ENCODE results near the gene CRACR2A.

The CRACR2A gene

DNA sequence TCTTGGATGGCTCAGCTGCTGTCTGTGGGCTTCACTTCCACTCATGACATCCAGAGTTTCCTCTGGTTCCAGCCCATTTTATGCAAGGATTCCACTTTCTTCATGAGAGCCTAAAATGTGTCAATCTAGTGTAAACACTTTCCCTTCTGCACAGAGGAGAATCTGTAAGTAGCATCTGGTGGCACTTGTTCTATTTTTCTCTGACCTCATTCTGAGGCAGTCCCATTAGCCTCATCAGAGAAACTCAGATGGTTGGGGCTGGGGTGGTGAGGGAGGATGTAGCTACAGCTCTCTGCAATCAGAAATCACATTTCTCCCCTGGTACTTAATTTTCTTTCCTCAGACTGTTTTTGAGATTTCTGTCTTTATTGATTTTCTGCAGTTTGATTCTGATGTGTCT lies 180.3 kb downstream of the CRACR2A start:
- H3K9me3 ChIP-seq = no peaks in the 10 kb centered on the region
- H3K27me3 ChIP-seq = peaks cover 63% of the 10 kb centered on the region
- no peaks in the 10 kb centered on the region for H3K4me1 ChIP-seq (ENCODE audit: control insufficient read depth in 1 of 2, insufficient read depth in 1 of 2, low read depth in 1 of 2, low read length in 1 of 2)
- TF ChIP-seq, protein P1, sequence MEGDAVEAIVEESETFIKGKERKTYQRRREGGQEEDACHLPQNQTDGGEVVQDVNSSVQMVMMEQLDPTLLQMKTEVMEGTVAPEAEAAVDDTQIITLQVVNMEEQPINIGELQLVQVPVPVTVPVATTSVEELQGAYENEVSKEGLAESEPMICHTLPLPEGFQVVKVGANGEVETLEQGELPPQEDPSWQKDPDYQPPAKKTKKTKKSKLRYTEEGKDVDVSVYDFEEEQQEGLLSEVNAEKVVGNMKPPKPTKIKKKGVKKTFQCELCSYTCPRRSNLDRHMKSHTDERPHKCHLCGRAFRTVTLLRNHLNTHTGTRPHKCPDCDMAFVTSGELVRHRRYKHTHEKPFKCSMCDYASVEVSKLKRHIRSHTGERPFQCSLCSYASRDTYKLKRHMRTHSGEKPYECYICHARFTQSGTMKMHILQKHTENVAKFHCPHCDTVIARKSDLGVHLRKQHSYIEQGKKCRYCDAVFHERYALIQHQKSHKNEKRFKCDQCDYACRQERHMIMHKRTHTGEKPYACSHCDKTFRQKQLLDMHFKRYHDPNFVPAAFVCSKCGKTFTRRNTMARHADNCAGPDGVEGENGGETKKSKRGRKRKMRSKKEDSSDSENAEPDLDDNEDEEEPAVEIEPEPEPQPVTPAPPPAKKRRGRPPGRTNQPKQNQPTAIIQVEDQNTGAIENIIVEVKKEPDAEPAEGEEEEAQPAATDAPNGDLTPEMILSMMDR (IDR thresholded peaks at IDR 0.05) = no peak
- H3K27ac ChIP-seq = no peak overlapping the region
- H3K4me3 ChIP-seq (ENCODE audit: low read depth in 1 of 2, low read length in 1 of 2) = no peak overlapping the region
- H3K36me3 ChIP-seq = no peaks in the 10 kb centered on the region

DNA sequence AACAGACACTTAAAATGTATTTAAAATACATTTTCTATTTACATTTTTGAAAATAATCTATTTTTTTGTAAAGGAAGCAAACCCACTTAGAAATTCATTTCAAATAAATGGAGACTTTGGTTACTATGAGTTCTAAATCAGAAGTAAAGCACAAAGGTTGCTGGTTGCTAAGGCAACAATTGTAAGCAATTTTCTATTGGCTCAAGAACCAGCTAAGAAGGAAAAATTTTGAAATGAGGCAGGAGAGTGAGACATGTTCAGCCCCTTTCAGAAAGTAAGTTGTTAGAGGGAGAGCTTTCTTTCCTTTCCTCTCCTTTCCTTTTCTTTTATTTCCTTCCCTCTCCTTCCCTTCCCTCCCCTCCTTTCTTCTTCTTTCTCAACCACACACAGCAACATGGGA lies 181.2 kb downstream of the CRACR2A start:
- Histone ChIP-seq H3K4me3 (ENCODE audit: low read depth in 1 of 2, low read length in 1 of 2) (no peak overlapping the region), H3K4me1 (ENCODE audit: control insufficient read depth in 1 of 2, insufficient read depth in 1 of 2, low read depth in 1 of 2, low read length in 1 of 2) (no peaks in the 10 kb centered on the region), H3K27me3 (peaks cover 63% of the 10 kb centered on the region), H3K27ac (no peak overlapping the region), H3K9me3 (no peaks in the 10 kb centered on the region), H3K36me3 (no peaks in the 10 kb centered on the region)
- TF ChIP-seq, protein P1 (IDR thresholded peaks at IDR 0.05) = no peak

DNA sequence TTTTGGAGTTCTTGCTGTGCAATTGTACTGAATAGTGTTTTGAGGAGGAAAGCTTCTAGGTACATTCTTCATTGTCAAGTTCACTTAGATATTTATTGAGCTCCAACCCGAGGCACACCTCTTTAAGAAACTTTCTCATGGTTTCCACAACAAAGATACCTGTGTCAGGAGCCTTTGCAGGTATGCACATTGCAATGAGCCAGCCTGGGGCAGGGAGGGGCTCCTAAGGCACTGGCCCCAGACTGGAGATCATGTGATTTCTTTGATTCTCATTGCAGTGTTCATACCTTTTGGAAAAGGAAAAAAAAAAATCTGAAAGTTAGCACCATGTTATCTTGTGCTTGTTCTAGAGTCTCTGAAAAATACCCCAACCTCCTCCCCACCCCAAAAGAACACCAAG lies 181.6 kb downstream of the CRACR2A start:
- Histone ChIP-seq H3K27me3 (peaks cover 63% of the 10 kb centered on the region), H3K27ac (no peak overlapping the region), H3K4me3 (ENCODE audit: low read depth in 1 of 2, low read length in 1 of 2) (no peak overlapping the region), H3K9me3 (no peaks in the 10 kb centered on the region), H3K4me1 (ENCODE audit: control insufficient read depth in 1 of 2, insufficient read depth in 1 of 2, low read depth in 1 of 2, low read length in 1 of 2) (no peaks in the 10 kb centered on the region), H3K36me3 (no peaks in the 10 kb centered on the region)
- TF ChIP-seq, protein P1 (IDR thresholded peaks at IDR 0.05) = no peak

DNA sequence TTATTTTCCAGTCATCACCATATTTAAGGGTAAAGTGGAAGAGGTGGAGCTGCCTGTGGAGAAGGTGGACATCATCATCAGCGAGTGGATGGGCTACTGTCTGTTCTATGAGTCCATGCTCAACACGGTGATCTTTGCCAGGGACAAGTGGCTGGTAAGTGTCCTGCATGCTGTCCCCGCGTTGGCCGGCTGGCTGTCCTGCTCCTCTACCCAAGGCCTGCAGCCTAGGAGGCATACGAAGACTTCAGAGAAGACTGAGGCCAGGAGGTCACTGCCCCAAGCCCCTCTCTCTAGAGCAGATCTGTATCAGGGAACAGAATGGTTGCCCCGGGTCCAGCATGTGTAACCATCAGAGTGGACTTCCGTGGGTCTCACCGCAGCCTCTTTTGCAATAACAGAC lies 184.2 kb downstream of the CRACR2A start:
- H3K27me3 ChIP-seq = peaks cover 61% of the 10 kb centered on the region
- H3K4me3 ChIP-seq (ENCODE audit: low read depth in 1 of 2, low read length in 1 of 2) = no peak overlapping the region
- TF ChIP-seq, protein P1 (IDR thresholded peaks at IDR 0.05) = no peak
- H3K27ac ChIP-seq = no peak overlapping the region
- H3K36me3 ChIP-seq = no peaks in the 10 kb centered on the region
- H3K4me1 ChIP-seq (ENCODE audit: control insufficient read depth in 1 of 2, insufficient read depth in 1 of 2, low read depth in 1 of 2, low read length in 1 of 2) = no peaks in the 10 kb centered on the region
- H3K9me3 ChIP-seq = no peaks in the 10 kb centered on the region

DNA sequence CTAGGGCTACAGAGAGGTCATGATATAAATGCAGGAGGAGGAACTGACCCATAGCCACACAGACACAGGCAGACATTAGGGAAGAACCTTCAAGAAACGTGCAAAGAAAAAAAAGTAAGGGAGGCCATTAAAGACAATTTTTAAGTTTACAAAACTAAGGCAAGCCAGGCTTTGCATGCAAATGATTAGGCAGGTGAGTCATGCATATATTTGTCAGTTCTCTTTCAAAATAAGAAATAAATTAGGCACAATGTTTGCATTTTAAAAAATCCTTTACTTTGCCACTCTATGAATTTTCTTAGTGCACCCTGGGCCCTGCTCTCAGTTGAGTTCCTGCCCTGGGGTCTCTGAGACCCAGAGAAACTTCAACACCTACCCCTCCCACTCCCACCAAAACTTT lies 186.9 kb downstream of the CRACR2A start:
- H3K4me3 ChIP-seq (ENCODE audit: low read depth in 1 of 2, low read length in 1 of 2) = no peak overlapping the region
- H3K4me1 ChIP-seq (ENCODE audit: control insufficient read depth in 1 of 2, insufficient read depth in 1 of 2, low read depth in 1 of 2, low read length in 1 of 2) = no peaks in the 10 kb centered on the region
- TF ChIP-seq, protein P1 (IDR thresholded peaks at IDR 0.05) = no peak
- H3K27me3 ChIP-seq = peaks cover 37% of the 10 kb centered on the region
- no peaks in the 10 kb centered on the region for H3K36me3 ChIP-seq
- H3K9me3 ChIP-seq = no peaks in the 10 kb centered on the region
- no peak overlapping the region for H3K27ac ChIP-seq
